ENCODE data around the gene GABARAPL1.
"Not testable (repeated sequence)": the region's sequence is repeated elsewhere in the genome, so short reads cannot be mapped to it uniquely, and the experiment has no call there.

The GABARAPL1 gene

GRCh38 chr12:10212739-10213131 lies at the start of gene GABARAPL1:
Gene GABARAPL1 (plus strand): TSS chr12:10212877. CDS start chr12:10213130, 253 bp downstream.
- peak; percentile 78 for DNase-seq

DNA sequence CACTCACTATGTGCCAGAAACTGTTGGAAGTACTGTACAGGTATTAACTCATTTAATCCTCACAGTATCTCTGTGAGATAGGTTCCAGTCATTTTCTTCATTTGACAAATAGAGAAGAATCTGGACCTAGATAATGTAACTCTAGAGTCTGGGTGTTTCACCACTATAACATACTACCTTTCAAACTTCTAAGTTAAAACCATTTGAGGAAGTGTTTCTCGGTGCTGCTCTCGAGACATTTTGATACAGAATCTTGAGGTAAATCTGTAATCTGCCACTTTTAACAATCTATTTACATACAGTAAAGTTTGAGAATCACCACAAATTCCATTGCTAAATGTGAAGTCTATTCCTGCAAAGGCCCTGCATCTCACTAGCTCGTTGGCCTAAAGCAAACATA lies 49.6 kb upstream of the GABARAPL1 start:
- DNase-seq, result no peak

DNA sequence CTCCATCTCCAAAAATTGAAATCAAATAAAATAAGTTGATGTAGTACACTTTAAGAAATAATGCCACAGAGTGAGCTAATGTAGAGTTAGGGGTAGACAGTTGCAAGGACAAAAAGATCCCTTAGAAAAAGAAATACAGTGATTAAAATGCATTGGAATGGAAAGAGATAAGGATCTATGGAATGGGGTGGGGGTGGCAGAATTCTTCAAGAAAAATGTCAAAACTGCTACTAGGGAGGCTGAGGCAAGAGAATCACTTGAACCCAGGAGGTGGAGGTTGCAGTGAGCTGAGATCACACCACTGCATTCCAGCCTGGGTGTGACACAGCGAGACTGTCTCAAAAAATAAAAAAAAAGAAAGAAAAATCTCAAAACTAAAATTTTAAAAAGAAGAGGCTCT lies 47.3 kb upstream of the GABARAPL1 start:
- no peak for DNase-seq

- DNase-seq, result no peak
Measured at GRCh38 chr12:10167599-10167998, 45.1 kb upstream of the GABARAPL1 start.

DNA sequence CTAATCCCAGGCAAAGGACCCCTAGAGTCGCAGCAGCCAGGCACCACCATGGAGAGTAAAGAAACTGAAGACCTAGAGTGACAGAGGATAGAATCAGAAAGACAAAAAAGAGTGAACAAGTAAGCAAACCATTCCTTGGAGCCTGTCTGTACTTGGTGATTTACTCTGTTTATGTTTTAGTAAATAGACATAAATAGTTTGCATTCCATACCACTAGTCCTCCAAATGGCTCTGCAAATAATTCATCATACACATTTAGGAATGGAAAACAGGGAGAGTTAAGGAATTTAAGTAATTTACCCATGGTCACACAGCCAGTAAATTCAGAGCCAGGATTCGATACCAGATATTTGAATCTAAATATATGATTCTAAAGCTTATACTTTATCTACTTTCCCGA lies 43.6 kb upstream of the GABARAPL1 start:
- DNase-seq, result peak; percentile 45

DNA sequence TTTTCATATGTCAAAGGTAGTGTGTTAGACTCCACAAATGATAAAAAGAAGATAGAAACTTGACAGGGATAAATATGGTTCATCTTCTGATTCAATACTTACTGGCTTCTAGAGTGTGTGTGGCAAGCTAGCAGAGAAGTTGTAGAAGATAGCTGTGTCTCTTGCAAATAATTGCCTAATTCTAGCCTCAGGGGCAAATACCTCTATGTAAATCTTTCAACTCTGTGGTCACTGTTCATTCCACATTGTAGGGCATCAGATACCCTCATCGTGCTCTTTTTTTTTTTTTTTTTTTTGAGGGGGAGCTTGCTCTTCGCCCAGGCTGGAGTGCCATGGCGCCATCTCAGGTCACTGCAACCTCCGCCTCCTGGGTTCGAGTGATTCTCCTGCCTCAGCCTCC lies 42.5 kb upstream of the GABARAPL1 start:
- DNase-seq, result no peak

GRCh38 chr12:10171973-10172728 lies 40.5 kb upstream of the GABARAPL1 start, which contains the start of gene OLR1:
Gene OLR1 (minus strand): TSS chr12:10172132. CDS start chr12:10172077, 55 bp downstream.
- no peak for DNase-seq

- no peak for DNase-seq
Measured at GRCh38 chr12:10174986-10175614, 37.6 kb upstream of the GABARAPL1 start.

- no peak for DNase-seq
Measured at GRCh38 chr12:10175846-10176636, 36.6 kb upstream of the GABARAPL1 start.

- no peak for DNase-seq
Measured at GRCh38 chr12:10178821-10179220, 33.9 kb upstream of the GABARAPL1 start, which contains the start of gene TMEM52B. Gene TMEM52B (plus strand): TSS chr12:10179032. CDS start chr12:10179575, 543 bp downstream.

DNA sequence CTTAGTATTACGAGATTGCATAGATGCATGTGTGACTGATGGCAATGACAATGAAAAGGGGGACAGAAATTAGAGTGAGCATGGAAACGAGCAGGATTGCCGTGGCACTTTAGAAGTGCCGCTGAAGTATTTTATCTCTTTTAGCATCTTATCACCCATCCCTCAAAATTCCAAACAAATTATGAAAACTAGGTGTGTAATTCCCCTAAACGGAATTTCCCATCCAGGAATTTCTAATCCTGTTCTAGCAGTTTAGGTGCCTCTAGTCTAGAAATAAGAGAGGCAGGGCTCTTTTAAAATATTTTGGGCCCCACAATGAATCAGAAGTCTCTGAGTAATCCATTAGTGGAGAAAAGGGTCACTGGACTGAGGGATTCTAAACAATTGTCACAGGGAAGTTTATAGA lies 32.9 kb upstream of the GABARAPL1 start:
- no peak for DNase-seq

- DNase-seq, result peak; percentile 83
Measured at GRCh38 chr12:10182354-10183049, 30.2 kb upstream of the GABARAPL1 start.

GRCh38 chr12:10184261-10184843 lies 28.3 kb upstream of the GABARAPL1 start:
- peak; percentile 72 for DNase-seq

DNA sequence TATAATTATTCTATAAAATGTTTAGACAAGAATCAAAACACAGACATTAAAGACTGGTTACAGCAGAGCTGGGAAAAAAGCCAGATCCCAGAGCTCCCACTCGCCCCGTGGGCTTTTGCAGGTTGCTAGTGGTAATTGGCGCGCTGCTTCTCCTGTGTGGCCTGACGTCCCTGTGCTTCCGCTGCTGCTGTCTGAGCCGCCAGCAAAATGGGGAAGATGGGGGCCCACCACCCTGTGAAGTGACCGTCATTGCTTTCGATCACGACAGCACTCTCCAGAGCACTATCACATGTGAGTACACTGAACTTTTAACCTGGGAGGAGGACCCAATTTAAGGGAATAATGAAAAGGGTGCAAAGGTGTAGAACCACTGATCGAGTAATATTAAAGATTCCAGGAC lies 26.4 kb upstream of the GABARAPL1 start:
- DNase-seq, result no peak

DNA sequence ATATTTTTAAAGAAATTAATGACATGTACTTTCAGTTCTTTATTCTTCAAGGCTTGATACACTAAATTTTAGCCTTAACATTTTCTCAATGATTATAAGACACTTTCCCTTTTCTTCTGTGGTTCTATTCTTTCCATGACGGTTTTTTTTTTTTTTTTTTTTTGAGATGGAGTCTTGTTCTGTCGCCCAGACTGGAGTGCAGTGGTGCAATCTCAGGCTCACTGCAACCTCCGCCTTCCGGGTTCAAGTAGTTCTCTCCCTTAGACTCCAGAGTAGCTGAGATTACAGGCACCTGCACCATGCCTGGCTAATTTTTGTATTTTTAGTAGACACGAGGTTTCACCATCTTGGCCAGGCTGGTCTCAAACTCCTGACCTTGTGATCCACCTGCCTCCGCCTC lies 25.7 kb upstream of the GABARAPL1 start:
- DNase-seq, result not testable (repeated sequence)

GRCh38 chr12:10189653-10190052 lies 23.0 kb upstream of the GABARAPL1 start:
- no peak for DNase-seq

DNA sequence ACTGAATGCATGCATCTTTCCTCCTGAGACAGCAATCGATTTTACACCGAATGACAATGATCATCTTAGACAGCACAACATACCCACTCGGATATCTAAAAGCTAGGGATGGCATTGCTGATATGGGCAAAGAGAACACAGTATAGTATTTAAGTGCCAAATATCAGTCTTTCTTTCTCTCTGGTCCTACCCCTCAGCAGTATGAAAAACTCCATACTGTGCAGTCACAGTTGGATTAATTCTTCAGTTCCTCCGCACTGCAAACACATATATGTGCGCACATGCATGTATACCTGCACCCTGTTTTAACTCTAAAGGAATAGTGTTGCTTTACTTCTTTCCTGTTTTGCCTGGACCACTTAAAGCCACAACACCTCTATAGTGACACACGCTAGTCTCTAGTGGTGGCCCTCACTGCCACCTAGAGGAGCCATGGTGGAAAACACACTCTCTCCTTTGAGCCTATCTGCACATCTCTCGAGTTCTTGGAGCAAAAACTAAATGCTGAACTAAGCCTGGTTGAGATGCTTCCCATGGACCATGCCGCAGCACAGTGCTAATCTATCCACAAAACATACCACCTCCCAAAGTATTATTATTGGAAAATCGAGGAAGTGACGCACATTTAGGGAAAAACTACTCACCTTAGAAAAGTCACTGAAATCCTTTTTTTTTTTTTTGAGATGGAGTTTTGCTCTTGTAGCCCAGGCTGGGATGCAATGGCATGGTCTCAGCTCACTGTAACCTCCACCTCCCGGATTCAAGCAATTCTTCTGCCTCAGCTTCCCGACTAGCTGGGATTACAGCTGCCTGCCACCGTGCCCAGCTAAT lies 21.9 kb upstream of the GABARAPL1 start:
- DNase-seq, result peak; percentile 69

- peak; percentile 89 for DNase-seq
Measured at GRCh38 chr12:10191865-10192264, 20.8 kb upstream of the GABARAPL1 start.

DNA sequence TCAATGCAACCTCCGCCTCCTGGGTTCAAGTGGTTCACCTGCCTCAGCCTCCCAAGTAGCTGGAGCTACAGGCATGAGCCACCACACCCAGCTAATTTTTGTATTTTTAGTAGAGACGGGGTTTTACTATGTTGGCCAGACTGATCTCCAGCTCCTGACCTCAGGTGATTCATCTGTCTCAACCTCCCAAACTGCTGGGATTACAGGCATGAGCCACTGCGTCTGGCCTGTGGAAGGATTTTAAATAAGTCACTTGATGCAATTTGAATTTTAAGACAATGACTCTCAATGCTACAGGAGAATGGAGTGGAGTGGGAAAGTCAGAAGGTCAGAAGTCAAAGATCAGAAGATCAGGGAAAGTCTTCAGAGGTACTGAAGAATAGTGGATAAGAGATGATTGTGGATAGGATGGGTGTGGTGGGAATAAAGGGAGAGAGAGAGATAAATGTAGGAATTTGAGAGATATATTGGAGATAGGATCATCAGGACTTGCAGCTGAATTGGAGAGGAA lies 18.5 kb upstream of the GABARAPL1 start:
- DNase-seq, result peak; percentile 38

DNA sequence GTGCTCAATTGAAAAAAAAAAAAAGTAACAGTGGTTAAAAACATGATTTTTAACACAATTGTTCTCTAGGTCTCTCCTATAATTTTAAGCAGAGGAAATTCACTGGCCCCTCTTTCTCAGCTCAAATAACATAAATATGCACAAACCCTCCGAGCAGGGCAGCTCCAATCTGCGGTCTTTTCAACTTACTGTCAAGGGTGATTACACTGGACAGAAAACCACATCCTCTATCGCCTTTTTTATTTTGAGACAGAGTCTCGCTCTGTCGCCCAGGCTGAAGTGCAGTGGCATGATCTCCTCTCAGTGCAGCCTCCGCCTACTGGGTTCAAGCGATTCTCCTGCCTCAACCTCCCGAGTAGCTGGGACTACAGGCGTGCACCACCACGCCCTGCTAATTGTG lies 16.5 kb upstream of the GABARAPL1 start:
- no peak for DNase-seq

- DNase-seq, result no peak
Measured at GRCh38 chr12:10197879-10198278, 14.8 kb upstream of the GABARAPL1 start.
